Heart left ventricle (tissue), 13 donors: ENCODE results near the gene ZNF717.

Experiments used
- POLR2A ChIP-seq, 2 donors: fragments of 450-650 bp; IDR thresholded peaks; one replicate each; pipeline ENCODE4 v1.6.1; 2017; ENCODE audit warnings: antibody characterized with exemption in 2 of 2, mild to moderate bottlenecking in 2 of 2, moderate library complexity in 2 of 2
- TF ChIP-seq, protein P1 (sequence below), 12 donors: fragments of 200-600 bp; sonication (generic) in 4 of 12; IDR thresholded peaks; one replicate each; pipeline versions ENCODE4 v1.5.0 to v1.8.0; 2018 to 2022; ENCODE audit warnings: antibody characterized with exemption in 12 of 12, mild to moderate bottlenecking in 5 of 12
- donor health status: ischemic (EF 13 %, LVEDD 7.1; RV severe dilation, severe dysfunction).
- donor health status: DM: no; HTN: yes; CAD: no.
- donor health status: DM: no; HTN: no; CAD: no.
- donor health status: ischemic (EF 25% LVEDD 6.9; RV normal size, moderate dysfunction).
- donor health status: ischemic (EF 25% LVEDD 5.7; RV mildly dilated, moderate dysfunction).
- donor health status: ischemic (EF 35%, LVEDD 5.7; RV mildly dilated, moderate dysfunction).
- donor health status: nonischemic (EF 11% LVEDD 7.7; RV severe dilation, severe dysfunction).
- donor health status: DM: yes; HTN: yes; CAD: no.
- donor health status: PGD.
- donor health status: ischemic (EF 29% LVEDD 5.4; RV normal size, mild dysfunction).
- donor health status: nonischemic (EF 23%, LVEDD 6.1; RV moderate dilation, normal function).

GRCh38 chr3:75687323-75687722, 98.0 kb downstream of the ZNF717 start:
- TF ChIP-seq, protein P1, sequence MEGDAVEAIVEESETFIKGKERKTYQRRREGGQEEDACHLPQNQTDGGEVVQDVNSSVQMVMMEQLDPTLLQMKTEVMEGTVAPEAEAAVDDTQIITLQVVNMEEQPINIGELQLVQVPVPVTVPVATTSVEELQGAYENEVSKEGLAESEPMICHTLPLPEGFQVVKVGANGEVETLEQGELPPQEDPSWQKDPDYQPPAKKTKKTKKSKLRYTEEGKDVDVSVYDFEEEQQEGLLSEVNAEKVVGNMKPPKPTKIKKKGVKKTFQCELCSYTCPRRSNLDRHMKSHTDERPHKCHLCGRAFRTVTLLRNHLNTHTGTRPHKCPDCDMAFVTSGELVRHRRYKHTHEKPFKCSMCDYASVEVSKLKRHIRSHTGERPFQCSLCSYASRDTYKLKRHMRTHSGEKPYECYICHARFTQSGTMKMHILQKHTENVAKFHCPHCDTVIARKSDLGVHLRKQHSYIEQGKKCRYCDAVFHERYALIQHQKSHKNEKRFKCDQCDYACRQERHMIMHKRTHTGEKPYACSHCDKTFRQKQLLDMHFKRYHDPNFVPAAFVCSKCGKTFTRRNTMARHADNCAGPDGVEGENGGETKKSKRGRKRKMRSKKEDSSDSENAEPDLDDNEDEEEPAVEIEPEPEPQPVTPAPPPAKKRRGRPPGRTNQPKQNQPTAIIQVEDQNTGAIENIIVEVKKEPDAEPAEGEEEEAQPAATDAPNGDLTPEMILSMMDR (IDR thresholded peaks at IDR 0.05) = no peak
- TF ChIP-seq POLR2A (IDR thresholded peaks at IDR 0.05) = no peak
